Stimulated activated CD8-positive, alpha-beta memory T cell treated with anti-CD3 and anti-CD28 coated beads, Interleukin-4, amount 100 ng/mL, for 24 hours (primary cell): ENCODE measurements around the gene SLC52A1.

Source experiments
- DNase-seq: peaks from one replicate; pipeline ENCODE4 v3.0.0-alpha.2; 2020; ENCODE audit warnings: low read depth

SLC52A1 gene

GRCh38 chr17:4987767-4988567, 47.3 kb downstream of the SLC52A1 start:
- DNase-seq, result no peak

GRCh38 chr17:4986951-4987766, 48.1 kb downstream of the SLC52A1 start, which contains the start of gene CAMTA2:
Gene CAMTA2, minus strand, starts transcription at chr17:4987675. Its CDS starts 1,453 bp downstream, at chr17:4986222.
- DNase-seq, result peak; percentile 84

- DNase-seq, result no peak
These were observed 48.8 kb downstream of the SLC52A1 start for GRCh38 chr17:4986403-4986802.
